Lower leg skin (tissue), 3 donors: ENCODE measurements around the gene GSG1L.

ENCODE experiments used
- POLR2A ChIP-seq, 2 donors: fragments of 450-650 bp; IDR thresholded peaks; one replicate each; pipeline ENCODE4 v1.6.1; 2016 to 2017; ENCODE audit warnings: antibody characterized with exemption in 2 of 2, mild to moderate bottlenecking in 1 of 2, moderate library complexity in 1 of 2
- TF ChIP-seq, protein P1 (sequence below), 3 donors: fragments of 450-650 bp; IDR thresholded peaks; one replicate each; pipeline ENCODE4 v1.5.1; 2016; ENCODE audit warnings: antibody characterized with exemption in 3 of 3, mild to moderate bottlenecking in 3 of 3, moderate library complexity in 2 of 3

DNA sequence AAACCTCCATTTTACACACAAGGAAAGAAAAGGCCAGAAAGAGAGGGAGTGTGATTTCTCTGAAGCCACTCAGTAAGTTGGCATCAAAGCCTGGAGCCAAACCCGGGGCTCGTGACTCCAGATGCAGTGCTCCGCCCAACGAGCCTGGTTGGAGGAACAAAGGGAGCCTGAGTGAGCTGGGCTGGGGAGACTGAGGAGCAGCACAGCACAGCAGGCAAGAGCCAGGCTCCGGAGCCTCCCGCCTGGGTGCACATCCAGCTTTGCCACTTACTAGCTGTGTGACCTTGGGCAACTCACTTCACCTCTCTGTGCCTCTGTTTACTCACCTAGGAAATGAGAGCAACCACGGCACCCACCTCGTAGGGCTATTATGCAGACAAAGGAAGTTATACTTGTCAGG, 5.6 kb downstream of the GSG1L start:
- TF ChIP-seq, protein P1, sequence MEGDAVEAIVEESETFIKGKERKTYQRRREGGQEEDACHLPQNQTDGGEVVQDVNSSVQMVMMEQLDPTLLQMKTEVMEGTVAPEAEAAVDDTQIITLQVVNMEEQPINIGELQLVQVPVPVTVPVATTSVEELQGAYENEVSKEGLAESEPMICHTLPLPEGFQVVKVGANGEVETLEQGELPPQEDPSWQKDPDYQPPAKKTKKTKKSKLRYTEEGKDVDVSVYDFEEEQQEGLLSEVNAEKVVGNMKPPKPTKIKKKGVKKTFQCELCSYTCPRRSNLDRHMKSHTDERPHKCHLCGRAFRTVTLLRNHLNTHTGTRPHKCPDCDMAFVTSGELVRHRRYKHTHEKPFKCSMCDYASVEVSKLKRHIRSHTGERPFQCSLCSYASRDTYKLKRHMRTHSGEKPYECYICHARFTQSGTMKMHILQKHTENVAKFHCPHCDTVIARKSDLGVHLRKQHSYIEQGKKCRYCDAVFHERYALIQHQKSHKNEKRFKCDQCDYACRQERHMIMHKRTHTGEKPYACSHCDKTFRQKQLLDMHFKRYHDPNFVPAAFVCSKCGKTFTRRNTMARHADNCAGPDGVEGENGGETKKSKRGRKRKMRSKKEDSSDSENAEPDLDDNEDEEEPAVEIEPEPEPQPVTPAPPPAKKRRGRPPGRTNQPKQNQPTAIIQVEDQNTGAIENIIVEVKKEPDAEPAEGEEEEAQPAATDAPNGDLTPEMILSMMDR (IDR thresholded peaks at IDR 0.05) = no peak
- TF ChIP-seq POLR2A (IDR thresholded peaks at IDR 0.05) = no peak
